NCI-H2081 (cell line): ENCODE measurements around the gene CCDC185.
"Not testable (repeated sequence)": the region's sequence is repeated elsewhere in the genome, so short reads cannot be mapped to it uniquely, and the experiment has no call there.

ENCODE experiments used
- DNase-seq, 2 experiments: peaks; one replicate each; lab custom pipeline; 2025; lab: John Stamatoyannopoulos, UW

Gene CCDC185

DNA sequence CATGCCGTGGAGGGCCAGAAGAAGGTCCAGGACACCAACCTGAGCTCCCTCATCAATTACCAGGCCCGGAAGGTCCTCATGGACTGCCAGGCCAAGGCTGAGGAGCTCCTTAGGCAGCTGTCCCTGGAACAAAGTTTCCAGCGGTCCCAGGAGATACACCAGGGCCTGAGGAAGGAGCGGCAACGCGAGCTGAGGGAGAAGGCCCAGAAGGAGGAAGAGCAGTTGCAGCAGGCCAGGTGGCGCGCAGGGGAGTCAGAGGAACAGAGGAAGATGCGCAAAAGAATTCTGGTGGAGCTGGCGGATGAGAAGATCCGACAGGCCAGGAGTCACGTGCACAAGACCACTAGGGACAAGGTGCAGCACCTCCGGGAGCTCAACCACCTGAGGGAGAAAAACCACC lies 1.5 kb downstream of the CCDC185 start:
- DNase-seq: no peak

DNA sequence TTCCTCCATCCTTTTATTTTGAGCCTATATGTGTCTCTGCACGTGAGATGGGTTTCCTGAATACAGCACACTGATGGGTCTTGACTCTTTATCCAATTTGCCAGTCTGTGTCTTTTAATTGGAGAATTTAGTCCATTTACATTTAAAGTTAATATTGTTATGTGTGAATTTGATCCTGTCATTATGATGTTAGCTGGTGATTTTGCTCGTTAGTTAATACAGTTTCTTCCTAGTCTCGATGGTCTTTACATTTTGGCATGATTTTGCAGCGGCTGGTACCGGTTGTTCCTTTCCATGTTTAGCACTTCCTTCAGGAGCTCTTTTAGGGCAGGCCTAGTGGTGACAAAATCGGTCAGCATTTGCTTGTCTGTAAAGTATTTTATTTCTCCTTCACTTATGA lies 6.2 kb downstream of the CCDC185 start:
- not testable (repeated sequence) for DNase-seq

DNA sequence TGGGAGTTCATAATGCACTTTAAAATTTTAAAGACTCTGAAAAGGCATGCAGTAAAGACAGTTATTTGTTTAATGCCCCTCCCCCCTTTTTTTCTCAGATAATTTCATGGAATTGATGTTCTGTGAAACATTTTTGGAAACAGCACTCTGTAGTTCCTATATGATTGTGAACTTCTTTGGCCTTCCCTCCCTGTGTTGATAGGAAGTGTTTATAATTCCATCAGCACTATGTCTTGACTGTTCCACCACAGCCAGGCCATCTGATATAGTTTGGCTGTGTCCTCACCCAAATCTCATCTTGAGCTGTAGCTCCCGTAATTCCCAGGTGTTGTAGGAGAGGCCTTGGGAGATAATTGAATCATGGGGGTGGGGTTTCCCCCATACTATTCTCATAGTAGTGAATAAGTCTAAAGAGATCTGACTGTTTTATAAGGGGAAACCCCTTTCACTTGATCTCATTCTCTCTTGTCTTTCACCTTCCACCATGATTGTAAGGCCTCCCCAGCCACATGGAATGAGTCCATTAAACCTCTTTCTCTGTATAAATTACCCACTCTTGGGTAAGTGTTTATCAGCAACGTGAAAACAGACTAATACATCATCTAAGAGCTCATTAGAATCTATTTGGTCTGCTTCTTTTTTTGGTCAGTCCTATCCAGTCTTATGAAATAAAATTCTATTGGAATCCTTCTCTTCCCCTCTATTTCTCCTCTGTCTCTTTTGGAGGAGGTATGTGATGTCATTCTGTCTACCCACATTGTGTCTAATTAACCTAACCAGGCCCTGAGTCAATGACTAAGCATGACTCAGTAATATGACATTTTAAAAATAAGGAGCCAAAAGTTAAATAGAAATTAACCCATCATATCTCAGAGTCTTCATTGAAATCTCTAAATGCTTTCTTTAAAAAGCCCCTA lies 8.9 kb downstream of the CCDC185 start:
- DNase-seq: no peak

DNA sequence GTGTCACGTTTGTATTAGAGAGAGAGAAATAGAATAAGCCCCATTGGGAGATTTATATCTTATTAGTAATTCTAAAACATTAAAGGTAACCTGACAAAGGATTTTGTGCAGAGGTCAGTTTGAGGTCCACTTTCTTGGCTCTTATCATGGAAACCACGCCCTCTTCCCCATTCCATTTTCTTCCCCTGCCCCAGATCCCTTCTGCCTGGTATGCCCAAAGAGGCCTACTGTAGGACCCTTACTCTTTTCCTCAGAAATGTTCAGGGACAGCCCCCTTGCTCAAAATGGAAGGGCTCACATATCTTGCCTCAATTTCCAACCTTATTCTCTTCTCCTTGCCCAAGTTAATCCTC lies 9.6 kb downstream of the CCDC185 start:
- DNase-seq: no peak

DNA sequence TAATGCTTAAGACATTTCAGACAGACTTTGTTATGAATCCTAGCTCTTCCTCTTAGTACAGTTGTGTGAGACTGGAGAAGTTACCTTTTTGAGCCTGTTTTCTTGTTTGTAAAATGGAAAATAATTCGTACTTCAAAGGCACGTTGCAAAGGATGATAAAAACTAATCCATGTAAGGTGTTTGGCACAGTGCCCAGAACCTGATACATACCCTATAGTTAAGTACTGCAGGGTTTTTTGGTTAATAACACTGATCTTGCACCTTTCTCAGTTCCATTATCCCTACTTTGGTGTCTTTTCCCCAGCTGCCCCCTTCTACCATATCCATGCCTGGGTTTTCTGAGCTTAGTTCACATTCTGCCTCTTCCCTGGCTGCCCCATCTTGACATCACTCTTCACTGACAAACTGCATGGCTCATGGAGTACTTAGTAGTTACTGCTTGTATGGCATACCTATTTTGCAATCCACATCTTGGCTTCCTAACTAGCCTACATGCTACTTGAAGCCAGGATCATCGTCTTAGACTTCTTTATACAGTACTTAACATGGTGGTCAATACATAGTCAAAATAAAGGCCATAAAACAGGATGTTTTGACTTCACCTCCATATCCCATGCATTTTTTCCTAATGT lies 10.1 kb downstream of the CCDC185 start:
- peak in 1 of 2 experiments; percentile 28 for DNase-seq

DNA sequence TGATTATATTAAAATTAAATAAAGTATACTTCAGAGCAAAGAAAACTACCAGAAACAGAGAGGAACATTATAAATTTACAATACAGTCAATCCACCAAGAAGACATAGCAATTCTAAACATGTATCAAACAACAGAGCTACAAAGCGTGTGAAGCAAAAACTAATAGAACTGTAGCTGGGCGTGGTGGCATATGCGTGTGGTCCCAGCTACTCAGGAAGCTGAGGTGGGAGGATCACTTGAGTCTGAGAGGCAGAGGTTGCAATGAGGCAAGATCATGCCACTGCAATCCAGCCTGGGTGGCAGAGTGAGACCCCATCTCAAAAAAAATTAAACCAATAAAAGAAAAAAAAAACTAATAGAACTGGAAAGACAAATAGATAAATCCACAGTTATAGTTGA lies 12.3 kb downstream of the CCDC185 start:
- DNase-seq: no peak

- no peak for DNase-seq
Measured at GRCh38 chr1:223410036-223410435, 16.8 kb downstream of the CCDC185 start.

GRCh38 chr1:223411309-223411708 lies 18.1 kb downstream of the CCDC185 start:
- DNase-seq: no peak

GRCh38 chr1:223411710-223412109 lies 18.5 kb downstream of the CCDC185 start:
- no peak for DNase-seq

- DNase-seq: no peak
Measured at GRCh38 chr1:223413216-223413615, 20.0 kb downstream of the CCDC185 start.

DNA sequence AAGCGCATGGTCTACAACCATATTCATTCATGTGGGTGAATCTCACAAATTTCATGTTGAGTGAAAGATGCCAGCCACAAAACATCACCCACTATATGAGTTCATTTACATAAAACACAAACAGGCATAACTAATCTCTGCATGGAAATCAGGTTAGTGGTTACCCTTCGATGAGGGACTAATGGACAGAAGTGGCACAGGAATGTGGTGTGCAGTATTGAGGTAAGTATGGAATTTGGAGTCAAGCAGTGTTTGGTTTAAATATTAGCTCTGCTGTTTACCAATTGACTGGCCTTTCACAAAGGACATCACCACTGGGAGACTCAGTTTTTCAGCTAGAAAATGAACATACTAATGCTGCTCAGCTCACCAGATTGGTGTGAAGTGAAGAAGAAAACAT lies 24.2 kb downstream of the CCDC185 start:
- no peak for DNase-seq

DNA sequence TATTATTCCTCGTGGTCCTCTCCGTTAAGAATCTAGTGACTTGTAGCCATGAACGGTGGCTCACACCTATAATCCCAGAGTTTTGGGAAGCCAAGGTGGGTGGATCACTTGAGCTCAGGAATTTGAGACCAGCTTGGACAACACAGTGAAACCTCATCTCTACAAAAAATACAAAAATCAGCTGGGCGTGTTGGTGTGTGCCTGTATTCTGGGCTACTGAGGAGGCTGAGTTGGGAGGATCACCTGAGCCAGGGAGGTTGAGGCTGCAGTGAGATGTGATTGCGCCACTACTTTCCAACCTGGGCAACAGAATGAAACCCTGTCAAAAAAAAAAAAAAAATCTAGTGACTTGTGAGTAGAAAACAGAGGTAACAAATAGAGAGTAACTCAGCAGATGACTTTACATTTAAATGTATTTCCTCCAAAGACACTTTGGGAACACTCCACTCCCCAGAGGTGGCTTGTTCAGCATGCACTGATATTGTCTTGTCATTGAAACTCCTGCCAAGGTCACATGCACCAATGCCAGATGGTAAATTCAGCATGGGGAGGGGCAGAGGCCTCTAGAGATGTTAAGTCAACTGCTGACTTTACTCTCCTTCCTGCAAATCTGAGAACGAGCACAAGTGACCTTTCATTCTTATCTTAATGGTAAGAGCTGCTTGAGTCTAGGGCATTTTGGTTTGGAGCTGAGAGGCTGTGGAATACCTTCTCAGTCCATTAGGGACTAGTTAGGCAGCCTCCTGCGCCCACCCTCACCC lies 24.9 kb downstream of the CCDC185 start:
- no peak for DNase-seq

- no peak for DNase-seq
Measured at GRCh38 chr1:223419115-223419514, 25.9 kb downstream of the CCDC185 start.

DNA sequence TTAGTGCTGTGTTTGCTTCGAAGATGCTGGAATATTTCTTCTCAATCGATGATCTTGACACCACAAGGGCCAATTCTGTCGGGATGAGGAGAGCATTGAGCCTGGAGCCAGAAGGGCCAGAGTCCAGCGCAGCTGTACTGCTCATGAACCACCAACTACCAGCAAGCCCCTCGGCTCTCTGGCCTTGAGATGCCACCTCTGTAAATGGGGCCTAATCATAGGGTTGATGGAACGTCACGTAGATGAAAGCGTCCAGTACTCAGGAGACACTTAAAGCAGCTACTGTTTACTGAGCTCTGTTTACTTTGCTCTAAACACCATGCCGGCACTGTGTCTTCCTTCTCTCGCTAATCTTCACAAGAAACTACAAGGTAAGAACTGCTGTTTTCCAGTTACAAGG lies 26.3 kb downstream of the CCDC185 start:
- no peak for DNase-seq

DNA sequence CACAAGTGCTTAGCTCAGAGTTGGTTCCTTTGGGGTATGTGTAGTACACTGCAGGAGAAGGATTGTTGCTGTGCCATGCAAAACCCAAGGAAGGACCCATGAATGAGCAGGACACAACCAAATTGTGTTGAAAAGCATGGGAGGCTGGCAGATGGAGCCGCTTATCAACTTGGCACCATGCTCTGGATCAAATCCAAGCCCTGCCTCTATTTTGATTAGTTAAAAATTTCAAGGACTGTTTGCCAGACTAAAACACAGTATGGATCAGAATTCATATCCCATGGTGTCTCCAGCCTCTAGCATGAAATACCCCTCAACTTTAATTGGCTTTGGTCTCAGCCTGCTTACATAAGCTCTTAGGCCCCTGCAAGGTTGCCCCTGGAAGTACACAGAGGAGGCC lies 27.8 kb downstream of the CCDC185 start:
- DNase-seq: no peak

GRCh38 chr1:223421676-223422075 lies 28.5 kb downstream of the CCDC185 start:
- DNase-seq: no peak

GRCh38 chr1:223422911-223423310 lies 29.7 kb downstream of the CCDC185 start:
- DNase-seq: no peak

DNA sequence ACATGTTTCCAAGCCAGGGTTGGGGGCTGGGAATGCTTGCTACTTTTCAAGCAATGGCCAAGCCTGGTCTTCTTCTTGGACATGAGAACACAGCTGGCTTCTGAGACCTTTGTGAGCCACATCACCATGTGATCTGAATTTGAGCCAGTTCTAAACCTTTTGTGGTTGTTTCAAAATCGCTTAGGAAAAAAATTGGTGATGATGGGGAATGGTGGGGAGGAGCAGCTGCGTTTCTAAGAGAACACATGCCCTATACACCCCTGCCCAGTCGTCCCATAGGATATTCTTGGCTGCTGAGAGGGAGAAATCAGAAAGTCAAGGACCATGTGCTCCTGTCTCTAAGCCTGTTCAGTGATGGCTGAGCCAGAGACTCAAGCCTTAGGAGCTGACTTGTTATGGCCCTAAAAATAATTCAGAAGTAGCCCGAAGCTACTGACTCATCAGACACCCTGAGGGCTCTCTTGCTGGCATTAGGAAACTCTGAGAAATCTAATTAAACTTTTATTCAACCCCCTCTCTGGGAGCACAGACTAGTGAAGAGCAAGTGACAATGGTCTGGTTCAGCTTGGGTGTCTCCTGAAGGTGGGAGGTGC lies 30.5 kb downstream of the CCDC185 start:
- no peak for DNase-seq

DNA sequence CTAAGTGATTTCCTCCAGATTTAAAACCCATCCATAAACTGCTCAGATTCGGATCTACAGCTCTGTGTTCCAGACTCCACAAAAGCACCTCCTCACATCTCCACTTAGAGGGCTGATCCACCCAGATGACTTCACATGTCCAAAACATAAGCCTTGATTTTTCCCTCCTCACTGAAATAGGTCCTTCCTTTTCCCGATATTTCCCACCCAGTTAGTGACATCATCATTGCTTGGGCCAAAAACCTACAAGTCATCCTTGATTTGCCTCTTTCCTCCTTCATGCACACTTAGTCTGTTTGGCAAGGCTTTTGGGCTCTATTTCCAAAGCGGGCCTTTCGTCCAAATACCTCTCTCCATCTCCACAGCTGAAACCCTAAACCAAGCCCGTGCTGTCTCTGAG lies 32.3 kb downstream of the CCDC185 start:
- DNase-seq: no peak

DNA sequence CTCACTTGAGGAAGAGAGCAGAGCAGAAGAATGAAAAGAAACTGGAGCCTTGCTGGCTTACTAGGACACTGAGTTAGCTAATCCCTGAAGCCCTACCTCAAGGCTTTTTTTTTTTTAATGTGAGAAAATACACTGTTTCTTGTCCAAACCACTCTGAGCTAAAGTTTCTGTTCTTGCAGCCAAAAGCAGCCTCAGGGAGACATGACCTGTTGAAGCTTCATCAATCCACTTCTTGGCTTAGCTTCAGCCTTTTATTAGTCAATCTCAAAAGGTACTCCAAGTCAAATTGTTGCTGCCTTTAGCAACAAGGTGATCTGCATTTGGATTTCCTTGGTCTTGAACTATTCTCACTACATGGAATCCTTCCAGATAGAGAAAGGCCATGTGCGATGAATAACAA lies 33.7 kb downstream of the CCDC185 start:
- DNase-seq: no peak

DNA sequence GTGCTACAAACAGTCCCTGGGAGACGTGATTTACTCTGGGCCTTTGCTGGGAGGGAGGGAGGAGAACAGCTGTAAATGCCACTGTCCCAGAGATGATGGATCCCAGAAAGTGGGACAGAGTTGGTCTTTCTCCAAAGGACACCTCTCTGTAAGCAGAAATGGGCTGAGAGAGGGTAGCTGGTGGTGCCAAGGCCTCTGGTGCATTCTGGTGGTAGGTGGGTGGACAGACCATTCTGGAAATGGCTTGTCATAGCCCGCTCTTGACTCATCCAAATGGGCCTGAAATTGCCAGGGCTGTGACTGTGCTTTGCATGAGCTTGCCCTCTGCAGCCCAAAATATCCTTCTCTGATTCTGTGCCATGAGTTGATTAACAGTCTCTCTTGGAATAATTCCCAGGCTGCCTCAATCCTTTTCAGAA lies 36.1 kb downstream of the CCDC185 start:
- no peak for DNase-seq

DNA sequence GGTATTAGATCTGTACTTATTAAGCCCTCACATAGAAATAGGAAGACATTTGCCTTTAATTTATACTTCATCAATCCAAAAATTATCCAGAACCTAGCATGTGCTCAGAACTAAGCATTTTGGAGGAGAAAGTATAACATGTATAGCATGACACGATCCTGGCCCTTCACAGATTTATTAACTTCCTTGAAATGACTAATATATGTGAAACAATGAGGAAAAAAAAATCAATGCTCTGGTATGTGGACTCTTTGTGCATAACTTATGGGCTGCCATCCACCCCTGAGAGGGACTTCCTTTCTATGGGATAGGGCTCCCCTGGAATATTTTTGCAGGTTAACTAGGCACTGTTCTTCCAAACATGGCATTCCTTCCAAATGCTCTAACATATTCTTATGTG lies 36.6 kb downstream of the CCDC185 start:
- no peak for DNase-seq
